Vagina (tissue), 2 donors: ENCODE results near the gene USP46. TPM values are rescaled to one million over a fixed set of nuclear protein-coding genes. Genes with fewer than 3 reads are reported as not detected.

Experiments used
- DNase-seq, 2 donors: peaks; one replicate each; pipeline ENCODE4 v3.0.0-alpha.2; 2017; ENCODE audit errors: extremely low spot score in 2 of 2
- H3K27ac ChIP-seq: fragments of 200-600 bp; sonication (generic); one replicate; pipeline ENCODE4 v1.5.1; 2019
- H3K27me3 ChIP-seq: fragments of 200-600 bp; sonication (generic); one replicate; pipeline ENCODE4 v1.5.1; 2019
- H3K36me3 ChIP-seq, 2 donors: fragments of 200-600 bp; sonication (generic); one replicate each; pipeline ENCODE4 v1.5.1; 2017 to 2019
- H3K4me1 ChIP-seq: fragments of 200-600 bp; sonication (generic); one replicate; pipeline ENCODE4 v1.5.1; 2019
- H3K4me3 ChIP-seq, 2 donors: fragments of 200-600 bp; sonication (generic); 1 replicate in 1 of 2; 2 replicates in 1 of 2; pipeline ENCODE4 v1.5.1; 2016 to 2019
- H3K9me3 ChIP-seq: fragments of 200-600 bp; sonication (generic); one replicate; pipeline ENCODE4 v1.5.1; 2019
- CTCF ChIP-seq, 3 experiments: fragments of 450-650 bp in 2 of 3; fragments of 200-600 bp in 1 of 3; sonication (generic) in 1 of 3; IDR thresholded peaks; one replicate each; pipeline ENCODE4 v1.5.1; 2017 to 2019; ENCODE audit warnings: antibody characterized with exemption in 3 of 3, mild to moderate bottlenecking in 2 of 3, moderate library complexity in 2 of 3
- POLR2A ChIP-seq, 2 donors: fragments of 450-650 bp; IDR thresholded peaks; one replicate each; pipeline ENCODE4 v1.6.1; 2017; ENCODE audit warnings: antibody characterized with exemption in 2 of 2, mild to moderate bottlenecking in 2 of 2, moderate library complexity in 2 of 2
- POLR2AphosphoS5 ChIP-seq, 2 donors: sonication (generic); formaldehyde crosslinking; IDR thresholded peaks; one replicate each; pipeline ENCODE4 v1.9.0; 2017; ENCODE audit warnings: antibody characterized with exemption in 2 of 2, mild to moderate bottlenecking in 2 of 2, low read depth in 1 of 2; ENCODE audit not compliant: insufficient read depth in 1 of 2
- intact Hi-C: fragments of 100-400 bp; cut with DNase I; formaldehyde crosslinking; loops from one replicate; pipeline ENCODE4 v1.15.1; 2023
- total RNA-seq: library from RNA; depleted of rRNA; stranded (reverse); fragments of >200 nt; gene quantifications from one replicate; pipeline ENCODE4 v1.2.3, GENCODE V29; 2016

The USP46 gene
- total RNA-seq, 1 donor from 2014 or later, result 10.6 TPM

GRCh38 chr4:52637116-52637515 is 22.0 kb downstream of the USP46 start:
- Histone ChIP-seq H3K27me3 (no peaks in the 10 kb centered on the region), H3K4me1 (peaks cover 24% of the 10 kb centered on the region), H3K9me3 (no peaks in the 10 kb centered on the region), H3K36me3 (no peaks in the 10 kb centered on the region), H3K4me3 (no peak overlapping the region), H3K27ac (no peak overlapping the region)
- TF ChIP-seq CTCF (IDR thresholded peaks at IDR 0.05) (no peak), POLR2AphosphoS5 (IDR thresholded peaks at IDR 0.05; ENCODE audit: insufficient read depth in 1 of 2, low read depth in 1 of 2) (no peak)
- DNase-seq, result no peak
- intact Hi-C loops, result no loop called here

- no peak overlapping the region for H3K27ac ChIP-seq
- H3K4me1 ChIP-seq, result peaks cover 9% of the 10 kb centered on the region
- no peaks in the 10 kb centered on the region for H3K9me3 ChIP-seq
- intact Hi-C loops, result no loop called here
- DNase-seq, result no peak
- TF ChIP-seq POLR2A (IDR thresholded peaks at IDR 0.05), result no peak
- no peak for TF ChIP-seq CTCF (IDR thresholded peaks at IDR 0.05)
- TF ChIP-seq POLR2AphosphoS5 (IDR thresholded peaks at IDR 0.05; ENCODE audit: insufficient read depth in 1 of 2, low read depth in 1 of 2), result no peak
- no peak overlapping the region for H3K4me3 ChIP-seq
- H3K36me3 ChIP-seq, result no peaks in the 10 kb centered on the region
- H3K27me3 ChIP-seq, result no peaks in the 10 kb centered on the region
Measured at GRCh38 chr4:52635560-52635959, 23.5 kb downstream of the USP46 start.

- Histone ChIP-seq H3K9me3 (no peaks in the 10 kb centered on the region), H3K4me1 (peaks cover 7% of the 10 kb centered on the region), H3K27ac (no peak overlapping the region), H3K36me3 (no peaks in the 10 kb centered on the region), H3K27me3 (no peaks in the 10 kb centered on the region), H3K4me3 (no peak overlapping the region)
- intact Hi-C loops, result no loop called here
- no peak for TF ChIP-seq POLR2A (IDR thresholded peaks at IDR 0.05)
- no peak for TF ChIP-seq POLR2AphosphoS5 (IDR thresholded peaks at IDR 0.05; ENCODE audit: insufficient read depth in 1 of 2, low read depth in 1 of 2)
- no peak for TF ChIP-seq CTCF (IDR thresholded peaks at IDR 0.05)
- no peak for DNase-seq
Measured at GRCh38 chr4:52635130-52635529, 24.0 kb downstream of the USP46 start.

GRCh38 chr4:52633846-52634245 is 25.3 kb downstream of the USP46 start:
- intact Hi-C loops, result no loop called here

GRCh38 chr4:52628974-52629373 is 30.1 kb downstream of the USP46 start:
- no peak for DNase-seq
- Histone ChIP-seq H3K36me3 (peaks cover 0 to 18% of the 10 kb centered on the region in 2 donors), H3K9me3 (no peaks in the 10 kb centered on the region), H3K27ac (no peak overlapping the region), H3K27me3 (no peaks in the 10 kb centered on the region), H3K4me1 (no peaks in the 10 kb centered on the region), H3K4me3 (no peak overlapping the region)
- intact Hi-C loops, result no loop called here
- TF ChIP-seq POLR2AphosphoS5 (IDR thresholded peaks at IDR 0.05; ENCODE audit: insufficient read depth in 1 of 2, low read depth in 1 of 2) (no peak), POLR2A (IDR thresholded peaks at IDR 0.05) (no peak), CTCF (IDR thresholded peaks at IDR 0.05) (no peak)

More at GRCh38 chr4:52633846-52634245, 25.3 kb downstream of the USP46 start:
- no peak for DNase-seq
- TF ChIP-seq POLR2A (IDR thresholded peaks at IDR 0.05), result no peak
- TF ChIP-seq CTCF (IDR thresholded peaks at IDR 0.05), result no peak
- no peak for TF ChIP-seq POLR2AphosphoS5 (IDR thresholded peaks at IDR 0.05; ENCODE audit: insufficient read depth in 1 of 2, low read depth in 1 of 2)
- Histone ChIP-seq H3K4me1 (peaks cover 7% of the 10 kb centered on the region), H3K36me3 (no peaks in the 10 kb centered on the region), H3K4me3 (no peak overlapping the region), H3K27me3 (no peaks in the 10 kb centered on the region), H3K9me3 (no peaks in the 10 kb centered on the region), H3K27ac (no peak overlapping the region)
